ENCODE results near the gene COX5A.

COX5A gene

DNA sequence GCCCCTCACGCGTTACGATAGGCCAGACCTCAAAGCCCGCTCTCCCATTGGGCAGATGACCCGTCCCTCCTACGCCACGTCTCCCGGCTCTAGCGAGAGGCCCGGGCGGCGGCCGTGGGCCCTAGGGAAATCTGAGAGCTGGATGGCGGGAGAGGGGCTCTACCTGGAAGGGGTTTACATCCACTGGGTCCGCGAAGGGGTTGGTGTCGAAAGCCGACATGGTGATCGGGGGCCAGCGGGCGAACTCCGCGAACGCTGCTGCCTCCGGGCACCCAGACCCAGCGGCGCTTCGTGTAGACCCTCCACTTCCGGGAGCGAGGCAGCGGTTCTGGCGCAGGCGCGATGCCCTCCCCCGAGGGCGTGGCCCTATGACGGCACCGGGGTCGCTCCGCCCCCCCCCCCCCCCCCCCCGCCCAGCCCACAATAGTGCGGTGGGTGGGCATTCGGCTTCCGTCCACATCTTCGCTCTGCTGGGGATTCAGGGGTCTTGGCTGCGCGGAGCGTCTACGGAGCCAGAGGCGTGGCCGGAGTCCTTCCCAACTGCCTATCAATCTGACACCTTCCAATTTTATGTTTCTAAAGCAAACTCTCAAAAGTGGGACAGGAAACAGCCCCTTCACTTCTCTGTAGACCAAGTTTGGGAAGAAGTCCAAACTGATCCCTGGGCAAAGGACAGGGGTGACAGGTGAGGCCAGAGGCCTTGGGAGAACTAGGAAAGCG lies 64.7 kb downstream of the COX5A start, which contains the start of gene SCAMP2:
Gene SCAMP2, minus strand, starts transcription at position 330 of the 720 bp plus-strand sequence. Its CDS starts 110 bp downstream, at position 220.
- in situ Hi-C loops (cut with MboI; ENCODE audit: low sequenced_read_pairs) = no loop called here

DNA sequence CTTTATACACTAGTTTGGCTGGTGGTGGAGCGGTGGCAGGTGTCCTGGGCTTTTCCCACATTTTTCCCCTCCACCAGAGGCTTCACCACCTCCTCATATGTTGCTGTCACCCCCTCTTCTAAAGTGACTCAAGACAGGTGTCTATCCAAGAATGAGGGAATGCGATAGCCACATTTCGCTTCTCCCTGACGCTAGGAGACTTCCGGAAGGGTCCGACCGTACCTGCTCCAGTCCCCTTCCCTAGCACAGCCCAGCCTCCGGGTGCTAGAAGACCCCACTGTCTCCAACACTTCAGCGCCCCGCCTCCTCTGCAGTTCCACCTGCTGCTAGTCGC lies 65.2 kb downstream of the COX5A start:
- in situ Hi-C loops (cut with MboI; ENCODE audit: low sequenced_read_pairs) = no loop called here

DNA sequence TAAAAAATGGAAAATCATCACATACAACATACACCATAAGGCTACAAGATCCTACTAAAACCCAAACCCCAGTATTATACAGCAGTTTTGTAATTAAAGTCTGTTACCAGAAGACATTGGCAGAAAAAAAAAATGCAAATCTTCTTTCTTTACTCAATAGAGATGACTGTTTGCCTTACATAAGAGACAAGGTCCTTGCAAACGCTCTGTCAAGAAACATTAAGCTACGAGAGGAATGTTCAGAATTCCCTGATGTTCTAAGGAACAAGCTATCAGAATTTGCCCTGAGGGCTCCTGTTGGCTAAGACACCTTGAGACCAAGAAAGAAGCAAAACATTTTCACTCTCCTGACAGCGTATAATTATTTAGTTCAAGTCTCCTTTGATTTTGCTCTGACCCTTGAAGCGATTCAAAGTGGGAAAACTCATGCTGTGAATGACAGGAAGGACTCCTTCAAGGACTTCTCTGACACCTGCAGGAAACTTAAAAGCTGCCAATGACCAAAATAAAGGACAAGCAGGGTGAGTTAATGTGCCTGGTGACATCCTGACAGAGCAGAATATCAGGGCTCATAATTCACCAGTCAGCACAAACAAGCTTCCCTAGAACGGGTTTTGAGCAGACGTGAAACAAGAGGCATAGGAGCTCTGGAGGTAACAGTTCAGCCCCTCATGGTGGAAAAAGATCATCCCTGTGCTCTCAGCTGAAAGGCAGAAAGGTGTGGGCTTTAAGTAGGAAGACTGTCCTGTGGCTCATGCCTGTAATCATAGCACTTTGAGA lies 67.2 kb downstream of the COX5A start:
- in situ Hi-C loops (cut with MboI; ENCODE audit: low sequenced_read_pairs) = no loop called here
